Activated T-cell treated with anti-CD3 and anti-CD28 coated beads for 4 hours (primary cell): ENCODE results near the gene PRR15.

Experiments
- DNase-seq: peaks from one replicate; pipeline ENCODE4 v3.0.0-alpha.2; 2020

The PRR15 gene

DNA sequence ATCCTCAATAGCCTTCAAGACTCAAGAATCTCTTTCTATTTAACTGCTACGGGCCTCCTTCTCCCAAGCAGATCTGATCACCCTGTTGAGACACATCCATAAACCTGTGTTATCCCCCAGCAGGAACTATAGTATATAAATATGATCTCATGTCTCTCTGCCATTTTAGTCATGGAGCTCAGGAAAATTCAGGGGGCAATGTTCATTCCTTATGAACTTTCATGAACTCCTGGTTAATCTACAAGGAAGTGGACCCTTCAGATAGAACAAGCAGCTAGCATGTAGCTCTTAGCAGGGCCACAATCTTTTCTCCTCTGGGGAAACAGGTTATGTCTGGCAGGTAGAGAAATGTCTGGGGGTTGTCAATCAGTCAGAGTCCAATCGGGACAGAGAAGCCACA is 8.9 kb downstream of the PRR15 start:
- DNase-seq: no peak

DNA sequence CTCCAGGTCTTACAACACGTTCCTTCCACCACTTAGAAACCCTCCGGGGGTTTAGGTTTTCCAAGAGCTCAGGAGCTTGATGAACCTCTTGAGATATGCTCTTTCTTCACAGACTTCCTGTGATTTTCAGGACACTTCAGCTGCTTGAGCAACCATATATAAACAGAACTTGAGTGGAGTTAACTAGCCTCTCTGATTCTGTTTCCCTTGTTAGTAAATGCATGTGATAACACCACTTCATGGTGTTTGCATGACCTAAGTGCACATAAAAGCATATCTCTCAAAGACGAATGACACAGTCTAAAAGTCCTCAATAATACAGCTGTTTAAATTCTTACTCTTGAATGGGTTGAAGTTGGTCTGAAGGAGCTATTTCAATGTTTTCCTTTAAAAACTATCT is 9.9 kb downstream of the PRR15 start:
- no peak for DNase-seq

DNA sequence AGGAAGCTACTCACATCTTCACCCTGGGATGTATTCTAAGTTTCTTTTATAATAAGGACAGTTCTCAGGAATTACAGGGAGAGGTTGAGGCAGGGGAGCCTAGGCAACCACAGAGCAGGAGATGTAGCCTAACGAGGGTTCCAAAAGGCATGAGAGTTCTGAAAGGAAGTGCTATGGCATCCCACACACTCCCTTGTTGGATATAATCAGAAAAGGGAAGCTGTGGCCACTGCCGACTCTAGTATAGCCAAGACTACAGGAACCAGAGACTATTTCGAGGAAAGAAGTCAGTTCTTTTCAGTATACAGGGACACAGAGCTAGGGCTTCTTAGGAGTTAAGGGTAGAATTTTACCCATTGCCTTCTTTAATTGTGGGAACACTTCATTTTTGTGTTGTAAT is 11.0 kb downstream of the PRR15 start:
- no peak for DNase-seq

DNA sequence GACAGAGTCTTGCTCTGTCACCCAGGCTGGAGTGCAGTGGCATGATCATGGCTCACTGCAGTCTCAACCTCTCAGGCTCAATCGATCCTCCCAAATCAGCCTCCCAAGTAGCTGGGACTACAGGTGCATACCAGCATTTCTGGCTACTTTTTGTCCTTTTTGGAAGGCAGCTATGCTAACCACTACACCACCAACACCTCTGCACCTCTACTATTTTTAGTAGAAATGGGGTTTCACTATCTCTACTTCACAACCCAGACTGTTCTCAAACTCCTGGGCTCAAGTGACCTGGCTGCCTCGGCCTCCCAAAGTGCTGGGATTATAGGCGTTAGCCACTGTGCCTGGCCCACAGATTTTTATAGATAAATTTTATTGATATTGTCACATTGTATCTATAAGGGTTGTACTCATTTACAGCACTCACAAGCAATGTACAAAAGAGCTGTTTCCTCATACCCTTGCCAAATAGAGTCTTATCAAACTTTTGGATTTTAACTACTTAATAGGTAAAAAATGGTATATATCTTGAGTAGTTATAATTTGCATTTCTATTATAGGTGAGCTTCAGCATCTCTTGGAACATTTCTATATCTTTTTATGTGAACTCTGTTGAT is 23.7 kb downstream of the PRR15 start:
- no peak for DNase-seq

DNA sequence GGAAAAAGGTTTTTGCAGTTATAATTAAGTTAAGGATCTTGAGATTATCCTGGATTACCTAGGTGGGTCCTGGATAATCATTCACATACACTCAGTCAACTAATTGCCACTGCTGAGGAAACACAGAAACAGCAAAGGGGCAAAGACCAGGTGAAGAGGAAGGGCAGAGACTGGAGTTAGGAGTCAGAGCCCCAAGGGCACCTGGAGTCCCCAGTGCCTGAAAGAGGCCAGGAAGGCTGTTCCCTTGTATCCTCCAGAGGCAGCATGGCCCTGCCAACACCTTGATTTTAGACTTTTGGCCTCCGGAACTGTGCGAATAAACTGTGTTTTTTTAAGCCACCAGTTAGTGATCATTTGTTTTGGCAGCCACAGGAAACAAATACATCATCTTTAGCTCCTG is 24.6 kb downstream of the PRR15 start:
- DNase-seq: no peak

DNA sequence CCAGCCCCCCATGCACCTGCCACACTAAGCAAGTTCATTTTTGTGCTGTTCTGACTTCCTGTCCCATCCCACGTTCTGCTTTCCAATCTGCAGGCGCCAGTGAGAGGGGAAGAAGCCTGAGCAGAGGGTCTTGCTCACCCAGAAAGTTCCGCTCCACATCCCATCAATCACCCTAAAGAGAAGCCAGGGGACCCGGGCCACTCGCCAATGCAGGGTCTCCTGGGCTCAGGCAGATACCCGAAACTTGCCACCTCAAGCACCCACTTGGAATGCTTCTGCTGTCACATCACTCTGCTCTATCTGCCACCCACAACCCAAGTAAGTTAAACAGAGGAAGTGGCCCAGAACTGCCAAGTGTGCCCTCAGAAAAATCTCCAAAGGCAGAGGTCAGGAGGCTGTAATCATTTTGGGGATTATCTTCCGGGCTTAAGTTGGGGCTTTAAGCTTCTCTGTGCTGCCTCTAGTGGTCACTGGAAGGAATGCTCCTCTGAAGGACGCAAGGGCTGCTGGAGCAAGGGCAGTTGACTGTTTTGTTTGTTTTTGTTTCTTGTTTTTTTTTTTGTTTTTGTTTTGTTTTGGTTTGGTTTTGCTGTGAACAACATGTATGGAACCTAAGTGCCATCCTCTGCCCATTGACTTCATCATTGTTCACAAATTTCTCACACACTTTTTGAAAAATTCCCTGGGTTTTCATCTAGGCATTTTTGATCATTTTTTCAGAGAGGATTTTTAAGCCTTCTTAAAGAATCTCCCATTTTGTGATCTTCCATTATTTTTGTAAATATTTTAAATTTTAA is 25.5 kb downstream of the PRR15 start:
- DNase-seq: no peak

DNA sequence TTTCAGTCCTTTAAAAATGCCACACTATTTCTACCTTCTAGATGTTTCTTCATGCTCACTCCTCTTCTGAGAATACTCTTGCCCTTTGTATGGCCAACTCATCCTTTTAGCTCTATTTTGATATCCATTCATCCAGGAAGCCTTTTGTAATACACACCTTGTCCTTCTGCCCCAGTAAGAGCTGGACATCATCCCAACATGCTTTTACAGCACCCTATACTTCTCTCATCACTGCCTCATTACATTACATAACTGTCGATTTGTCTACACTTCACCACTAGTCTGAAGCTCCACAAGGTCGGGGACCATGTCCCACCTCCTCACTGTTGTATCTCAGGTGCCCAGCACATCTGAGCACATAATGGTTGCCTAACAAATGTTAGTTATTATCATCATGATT is 29.2 kb downstream of the PRR15 start:
- no peak for DNase-seq

DNA sequence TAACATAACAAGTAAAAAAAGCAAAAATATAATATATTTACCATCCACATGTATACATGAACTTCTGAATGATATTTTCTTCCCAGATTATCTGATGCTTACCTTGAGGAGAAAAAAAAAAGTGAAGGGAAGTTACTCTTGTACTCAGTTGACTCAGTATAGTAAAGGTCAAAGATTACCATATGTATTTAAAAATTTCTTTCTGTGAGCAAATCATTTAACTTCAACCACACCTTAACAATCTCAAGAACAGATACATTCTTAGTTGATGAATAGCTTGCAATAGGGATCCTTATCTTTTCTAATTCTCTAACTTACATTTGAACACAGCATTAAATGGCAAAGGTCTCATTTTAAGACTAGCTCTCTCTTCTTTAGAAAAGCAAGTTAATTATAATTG is 29.8 kb downstream of the PRR15 start:
- DNase-seq: no peak

DNA sequence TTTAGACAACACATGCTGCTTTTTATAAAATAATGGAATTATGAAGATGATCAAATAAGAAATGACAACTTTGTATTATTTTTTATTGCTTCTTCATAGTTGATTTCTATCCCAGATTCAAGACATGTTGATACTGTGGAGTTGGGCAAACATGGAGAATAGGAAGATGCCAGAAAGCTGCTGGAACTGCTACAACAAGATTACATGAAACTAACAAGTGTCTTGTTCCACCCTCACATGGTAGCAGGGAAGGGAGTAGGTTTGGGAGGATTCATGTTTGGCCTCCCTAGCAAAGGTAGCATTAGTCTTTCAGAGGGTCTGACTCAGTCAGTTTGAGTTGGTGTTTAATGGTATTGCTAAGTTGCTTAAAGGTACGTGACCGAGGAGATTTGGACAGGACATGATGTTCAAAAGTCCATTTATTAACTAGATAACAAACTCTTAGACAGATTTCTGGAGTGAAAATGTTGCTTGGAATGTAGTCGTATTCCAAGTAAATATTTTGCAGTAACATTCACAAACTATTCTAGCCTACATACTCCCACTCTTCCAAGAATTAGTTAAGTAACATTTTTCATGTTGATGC is 33.1 kb downstream of the PRR15 start:
- no peak for DNase-seq

DNA sequence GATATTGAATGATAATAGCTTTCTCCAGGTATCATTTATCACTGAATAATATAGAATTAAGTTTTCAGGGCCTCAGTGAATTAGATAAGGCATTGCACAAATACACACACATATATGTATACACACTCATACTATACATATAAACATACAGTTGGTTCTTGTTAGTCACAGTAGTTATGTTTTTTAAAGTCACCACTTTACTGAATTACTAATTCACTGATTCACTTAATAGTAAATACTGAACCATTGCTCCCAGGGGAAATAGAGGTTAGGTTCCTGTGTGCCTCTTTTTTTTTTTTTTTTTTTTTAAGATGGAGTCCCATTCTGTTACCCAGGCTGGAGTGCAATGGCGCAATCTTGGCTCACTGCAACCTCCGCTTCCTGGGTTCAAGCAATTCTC is 33.6 kb downstream of the PRR15 start:
- no peak for DNase-seq

DNA sequence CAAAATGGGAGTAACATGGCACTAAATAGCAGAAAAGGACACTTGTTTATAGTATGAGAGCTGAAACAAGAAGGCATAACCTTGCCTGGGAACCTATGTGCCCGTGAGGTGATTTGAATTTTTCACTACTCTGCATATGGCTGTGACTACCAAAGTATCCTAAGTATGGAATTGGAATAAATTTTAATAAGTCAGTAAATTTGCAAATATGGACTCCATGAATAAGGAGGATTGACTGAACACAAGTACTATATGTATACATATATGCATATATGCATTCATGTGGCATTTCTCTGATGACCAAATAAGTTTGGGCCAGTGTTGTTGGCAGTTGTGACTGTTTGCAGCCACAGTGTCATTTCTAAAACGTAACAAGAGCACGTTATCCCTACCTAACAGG is 34.5 kb downstream of the PRR15 start:
- no peak for DNase-seq

DNA sequence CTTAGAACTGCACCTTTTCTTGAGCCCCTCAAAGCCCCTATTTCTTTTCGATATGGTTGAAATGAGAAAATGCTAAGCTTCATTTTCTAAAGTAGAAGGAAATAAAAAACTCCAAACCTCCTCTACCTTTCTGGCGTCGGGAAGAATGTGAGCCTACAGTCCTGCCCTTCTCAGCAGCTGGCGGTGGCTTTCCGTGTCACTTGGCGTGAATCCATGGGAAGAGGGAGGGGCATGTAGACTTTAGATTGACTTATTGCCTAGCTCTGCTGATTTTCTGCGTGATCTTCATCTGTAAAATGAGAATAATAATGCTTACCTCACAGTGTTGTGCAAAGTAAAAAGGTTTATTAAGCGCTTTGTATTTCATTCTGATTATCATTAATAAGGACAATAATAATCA is 35.0 kb downstream of the PRR15 start:
- no peak for DNase-seq

DNA sequence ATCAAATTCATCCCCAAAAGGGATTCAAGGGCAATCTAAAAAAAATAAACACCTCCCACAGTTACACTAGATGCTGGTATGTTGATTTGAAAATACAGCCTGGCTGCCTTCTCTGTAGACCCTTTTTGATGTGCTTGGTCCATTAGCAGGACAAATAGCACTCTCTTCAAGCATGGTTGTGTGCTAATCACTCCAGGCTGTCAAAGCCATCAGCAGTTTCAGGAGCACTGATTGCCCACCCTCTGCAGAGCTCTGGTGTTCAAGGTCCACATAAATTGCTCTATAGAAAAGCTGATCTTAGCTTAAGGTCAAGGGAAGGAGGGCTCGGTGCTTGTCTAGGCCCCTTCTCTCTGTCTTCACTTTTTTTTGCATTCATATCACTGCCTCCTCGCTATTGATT is 35.4 kb downstream of the PRR15 start:
- DNase-seq: no peak

DNA sequence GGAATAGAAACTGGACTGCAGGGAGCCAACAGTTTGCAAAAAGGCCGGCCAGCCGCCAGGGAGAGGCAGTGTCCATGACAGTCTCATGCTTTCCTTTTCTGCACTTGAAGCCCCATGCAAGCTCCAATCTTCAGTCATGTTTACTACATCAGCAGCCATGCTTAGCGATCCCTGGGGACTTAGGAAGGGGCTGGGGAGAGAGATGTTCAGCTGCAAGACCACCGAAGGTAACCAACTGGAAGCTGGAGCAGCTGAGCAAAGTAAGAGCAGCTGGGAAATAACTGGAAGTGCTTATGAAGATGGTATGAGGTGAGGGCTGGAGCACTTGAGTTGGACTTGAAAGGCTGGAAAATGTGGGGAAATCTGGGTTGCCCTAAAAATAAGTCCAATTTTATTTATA is 37.0 kb downstream of the PRR15 start:
- DNase-seq: no peak

DNA sequence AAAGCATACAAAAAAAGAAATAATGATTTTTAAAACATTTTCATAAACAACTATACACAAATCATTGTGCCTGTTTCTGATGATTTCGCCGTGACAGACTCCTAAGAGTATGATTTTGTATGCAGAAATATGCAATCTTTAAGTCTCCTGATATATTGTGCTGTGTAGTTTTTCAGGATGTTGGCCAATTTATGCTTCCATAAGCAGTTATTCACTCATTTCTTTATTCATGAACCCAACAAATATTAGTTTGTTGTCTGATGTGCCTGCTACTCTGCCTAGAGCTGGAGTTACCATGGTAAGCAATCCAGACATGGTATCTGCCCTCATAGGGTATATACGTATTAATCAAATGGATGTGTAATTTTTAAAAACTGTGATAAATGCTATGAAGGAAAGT is 40.4 kb downstream of the PRR15 start:
- no peak for DNase-seq

DNA sequence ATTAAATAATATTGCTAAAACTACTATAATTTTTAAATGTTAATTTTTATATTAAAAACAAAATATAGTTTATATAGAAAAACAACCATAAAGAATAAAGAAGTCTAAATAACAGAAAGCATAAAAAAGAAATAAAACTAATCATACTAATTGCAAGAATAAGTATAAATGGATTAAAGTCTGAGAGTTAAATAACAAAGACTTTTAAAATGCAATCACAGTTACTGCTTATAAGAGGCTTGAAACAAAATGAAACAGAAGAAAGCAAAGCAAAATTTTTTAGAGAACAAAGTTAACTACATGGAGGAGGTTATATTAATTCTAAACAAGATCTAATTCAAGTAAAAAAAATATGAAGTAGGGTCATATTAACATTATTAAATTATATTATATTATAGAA is 41.1 kb downstream of the PRR15 start:
- DNase-seq: no peak

DNA sequence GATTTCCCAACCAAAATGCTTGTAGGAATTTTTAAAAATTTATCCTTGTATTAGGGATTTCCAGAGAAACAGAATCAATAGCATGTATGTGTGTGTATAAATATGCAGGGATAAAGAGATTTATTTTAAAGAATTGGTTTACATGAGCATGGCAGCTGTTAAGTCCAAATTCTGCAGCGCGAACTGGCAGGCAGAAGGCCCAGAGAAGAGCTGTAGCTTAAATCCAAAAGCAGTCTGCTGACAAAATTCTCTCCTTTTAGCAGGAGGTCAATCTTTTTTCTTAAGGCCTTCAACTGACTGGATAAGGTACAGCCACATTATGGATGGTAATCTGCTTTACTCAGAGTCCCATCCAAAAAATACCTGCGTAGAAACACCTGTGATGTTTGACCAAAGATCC is 42.0 kb downstream of the PRR15 start:
- no peak for DNase-seq

DNA sequence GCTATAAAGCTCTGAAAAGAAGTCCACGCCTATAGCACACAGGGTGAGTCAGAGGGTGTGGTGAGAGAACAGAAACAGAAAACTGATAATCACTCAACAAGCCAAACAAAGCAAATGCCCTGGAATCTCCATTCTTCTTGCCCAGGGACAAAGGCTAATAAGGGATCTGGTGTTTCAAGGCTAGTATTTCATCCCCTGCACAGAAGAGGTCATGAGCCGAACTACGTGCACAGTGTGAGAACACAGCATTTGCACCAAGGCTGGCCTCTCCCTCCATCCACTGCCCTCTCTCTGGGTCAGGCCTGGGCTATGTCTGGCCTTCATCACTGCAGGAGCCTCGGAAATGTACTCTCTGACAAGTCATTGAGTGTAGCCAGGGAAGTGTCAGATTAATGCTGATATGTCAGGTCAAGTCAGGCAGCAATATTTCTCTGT is 42.7 kb downstream of the PRR15 start:
- DNase-seq: no peak

DNA sequence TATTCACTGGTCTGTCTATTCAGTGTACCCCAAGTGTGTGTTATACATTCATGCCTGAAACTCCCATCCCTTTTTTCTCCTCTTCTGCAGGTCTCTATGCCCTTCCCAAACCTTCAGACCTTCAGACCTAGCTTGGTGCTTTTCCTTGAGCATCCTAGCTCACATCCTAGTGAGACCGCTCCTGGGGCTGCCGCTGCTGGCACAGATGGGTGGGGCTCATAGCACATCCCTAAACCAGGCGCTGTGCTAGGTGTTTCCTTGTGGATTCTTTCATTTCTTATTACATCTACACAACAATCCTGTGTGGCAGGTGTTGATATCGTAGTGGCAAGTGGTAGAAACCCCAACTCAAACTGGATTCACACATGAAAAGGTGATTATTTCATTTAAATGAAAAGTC is 43.2 kb downstream of the PRR15 start:
- no peak for DNase-seq

DNA sequence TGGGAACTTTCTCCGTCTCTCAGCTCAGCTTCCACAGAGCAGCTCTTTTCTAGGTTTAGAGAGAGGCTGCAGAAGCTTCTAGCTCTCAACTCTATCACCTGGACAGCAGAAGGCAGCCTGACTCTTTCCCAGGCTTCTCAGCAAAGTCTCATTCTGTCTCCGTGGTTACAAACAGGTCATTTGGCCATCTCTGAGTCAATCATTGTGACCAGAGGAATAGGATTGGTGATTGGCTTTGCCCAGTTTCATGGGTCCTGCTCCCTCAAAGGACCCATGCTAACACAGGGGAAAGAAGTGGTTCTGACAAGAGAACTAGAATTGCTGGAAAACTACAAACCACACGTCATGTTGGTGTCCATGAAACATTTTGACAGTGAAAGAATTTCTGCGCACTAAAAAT is 43.6 kb downstream of the PRR15 start:
- no peak for DNase-seq

DNA sequence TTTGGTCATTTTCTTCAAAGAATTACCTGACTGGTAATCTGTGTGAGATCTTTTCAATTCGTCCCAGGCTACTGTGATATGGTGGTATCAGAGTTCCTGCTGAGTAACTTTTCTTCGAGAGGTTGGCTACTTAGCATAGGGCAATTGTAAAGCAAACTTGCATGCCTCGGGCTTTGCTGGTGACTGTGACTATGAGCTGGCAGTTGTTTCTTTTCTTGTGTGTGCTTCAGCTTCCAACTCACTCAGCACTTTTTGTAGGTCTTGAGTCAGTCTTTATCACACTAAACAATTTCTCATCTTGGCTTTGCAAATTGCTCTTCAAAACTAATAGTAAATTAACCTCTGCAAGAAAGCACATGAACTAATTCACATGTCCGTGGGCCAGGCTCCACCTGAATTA is 44.3 kb downstream of the PRR15 start:
- no peak for DNase-seq

DNA sequence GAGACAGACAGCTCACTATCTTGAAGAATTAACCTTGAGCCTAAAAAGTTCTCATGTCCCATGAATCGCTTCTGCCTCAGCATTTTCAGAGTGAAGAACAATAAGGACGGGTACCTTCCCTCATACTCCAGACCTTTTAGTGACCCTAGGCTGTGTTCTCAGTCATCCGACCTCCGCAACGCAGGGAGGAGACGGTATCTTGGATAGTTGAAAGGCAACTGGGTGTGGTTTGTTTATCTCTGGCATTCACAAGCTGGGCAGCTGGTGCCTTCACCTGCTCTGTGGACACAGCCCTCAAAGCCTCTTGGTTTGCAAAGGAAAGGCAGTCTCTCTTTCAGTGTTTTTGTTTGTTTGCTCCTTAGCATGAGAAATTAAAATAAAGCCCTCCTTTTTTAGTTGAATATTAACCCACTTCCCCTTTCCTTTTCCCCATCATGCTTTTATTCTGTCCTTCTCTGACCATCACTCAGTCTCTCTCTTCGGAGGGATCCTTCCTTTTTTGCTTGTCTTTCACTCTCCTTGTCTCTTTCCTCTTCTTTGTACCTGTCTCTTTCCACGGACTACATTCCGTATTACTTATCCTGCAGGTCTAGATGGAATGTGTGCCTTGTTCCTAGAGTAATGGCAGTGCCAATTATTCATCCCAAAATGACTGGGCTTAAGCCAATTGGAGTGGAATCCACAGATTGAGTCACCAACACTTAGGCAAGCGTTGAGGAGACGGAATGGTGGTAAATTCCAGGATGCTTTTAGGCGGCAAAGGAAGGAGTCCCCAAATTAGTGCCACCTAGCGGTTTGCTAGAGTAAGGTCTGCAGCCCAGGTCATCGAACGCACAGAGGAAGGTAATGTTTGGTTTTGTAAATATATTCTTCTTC is 45.8 kb downstream of the PRR15 start:
- no peak for DNase-seq

DNA sequence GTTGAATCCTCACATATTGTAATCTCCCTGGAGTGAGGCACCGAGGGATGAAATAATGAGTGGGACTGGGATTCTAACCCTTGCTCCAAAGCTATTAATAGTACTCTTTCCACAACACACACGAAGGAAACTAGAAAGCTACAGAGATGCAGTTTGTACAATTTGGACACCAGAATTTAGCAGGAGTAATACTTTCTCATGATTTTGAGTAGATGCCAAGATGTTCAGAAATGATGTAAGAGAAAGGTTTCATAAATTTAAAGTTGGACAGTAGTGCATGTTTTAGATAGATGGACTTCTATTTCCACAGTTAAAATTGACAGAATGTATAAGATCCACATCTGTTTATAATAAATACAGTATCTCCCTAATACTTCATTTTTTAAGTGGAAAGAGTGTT is 46.5 kb downstream of the PRR15 start:
- no peak for DNase-seq
